GM19238 (cell line): Measurements from ENCODE around the gene TMEM139.

Experiments
- DNase-seq: peaks from one replicate; pipeline ENCODE4 v3.0.0; 2011; ENCODE audit warnings: low spot score; ENCODE audit not compliant: insufficient read length

TMEM139 gene

DNA sequence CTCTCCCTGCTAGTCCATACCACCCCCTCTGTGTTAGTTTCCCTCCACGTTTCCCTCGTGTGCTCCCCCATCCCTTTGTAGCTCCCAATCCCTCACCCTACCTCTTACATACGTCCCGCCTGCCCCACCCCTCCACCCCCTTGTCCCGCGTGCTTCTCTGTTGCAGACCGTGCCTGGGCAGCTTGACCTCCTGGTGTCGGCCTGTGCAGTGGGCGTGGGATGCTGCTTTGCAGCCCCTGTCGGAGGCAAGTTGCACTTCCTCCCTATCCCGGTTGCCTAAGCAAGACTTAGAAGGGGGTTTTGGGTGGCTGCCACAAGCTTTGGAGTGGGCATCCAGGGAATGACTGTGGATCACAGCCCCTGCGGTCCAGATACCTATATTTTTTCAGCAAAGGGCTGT lies 38.9 kb downstream of the TMEM139 start:
- DNase-seq = no peak

DNA sequence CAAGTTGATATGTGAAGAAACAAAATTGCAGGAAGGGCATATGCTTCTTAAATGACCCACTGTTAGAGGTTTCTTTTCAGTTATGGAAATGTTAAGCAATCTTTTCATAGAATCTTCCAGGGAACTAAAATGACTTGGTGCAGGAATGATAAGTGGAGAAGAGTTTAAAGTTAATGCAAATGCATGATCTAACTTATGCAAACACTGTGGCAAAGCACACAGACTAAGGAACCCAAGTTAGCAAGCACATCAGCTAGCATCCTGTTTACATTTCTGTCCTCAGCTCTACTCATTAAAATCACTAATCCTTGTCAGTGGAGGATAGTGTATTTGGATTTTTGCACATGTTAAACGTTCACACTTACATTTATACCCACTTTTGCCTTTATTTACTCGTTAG lies 40.5 kb downstream of the TMEM139 start:
- DNase-seq = no peak

DNA sequence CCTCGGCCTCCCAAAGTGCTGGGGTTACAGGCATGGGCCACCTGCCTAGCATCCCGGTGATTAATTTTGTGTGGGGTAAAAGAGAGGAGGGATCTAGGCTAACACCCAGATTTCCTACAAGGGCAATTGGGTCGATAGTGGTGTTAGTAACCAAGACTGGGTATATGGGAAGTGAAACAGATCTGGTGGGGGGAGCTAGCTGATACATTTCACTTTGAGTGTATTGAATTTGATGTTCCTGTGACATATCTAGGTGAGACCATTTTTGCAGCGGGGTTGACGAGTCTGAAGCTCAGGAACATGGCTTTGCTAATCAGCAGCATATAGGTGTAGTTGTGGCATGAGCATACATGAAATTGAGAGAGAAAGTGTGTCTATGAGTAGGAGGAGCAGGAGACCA lies 43.1 kb downstream of the TMEM139 start:
- peak; percentile 24 for DNase-seq

DNA sequence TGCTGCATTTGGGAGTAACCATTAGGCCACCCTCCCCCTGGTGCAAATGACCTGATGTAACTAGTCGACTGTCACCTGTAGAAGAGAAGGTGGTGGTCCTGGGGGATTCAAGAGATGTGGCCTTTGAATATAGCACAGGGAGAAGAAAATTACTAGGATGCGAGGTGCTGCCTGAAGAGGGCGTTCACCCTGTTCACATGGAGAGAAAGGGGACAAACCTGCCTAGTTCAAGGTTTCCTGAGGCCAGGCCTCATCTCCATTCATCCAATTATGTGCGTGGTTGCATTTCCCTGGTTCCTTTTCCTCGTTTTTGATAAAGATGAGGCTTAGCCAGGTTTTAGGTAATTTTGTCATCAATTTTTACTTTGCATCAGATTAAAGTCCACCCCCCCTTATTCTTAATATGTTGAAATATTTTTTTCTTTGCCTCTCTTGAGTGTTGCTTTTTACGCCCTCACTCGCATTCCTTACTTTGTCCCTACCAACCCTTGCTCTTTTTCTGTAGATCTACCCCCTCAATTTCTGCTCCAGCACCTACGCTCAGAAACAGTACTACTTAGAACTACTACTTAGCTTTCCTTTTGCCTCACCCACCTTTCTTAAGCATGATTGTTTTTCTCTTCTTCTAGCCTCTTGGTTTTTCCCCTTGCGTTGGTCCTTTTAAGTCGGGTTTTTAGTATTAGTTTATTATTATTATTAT lies 44.9 kb downstream of the TMEM139 start:
- DNase-seq = no peak

DNA sequence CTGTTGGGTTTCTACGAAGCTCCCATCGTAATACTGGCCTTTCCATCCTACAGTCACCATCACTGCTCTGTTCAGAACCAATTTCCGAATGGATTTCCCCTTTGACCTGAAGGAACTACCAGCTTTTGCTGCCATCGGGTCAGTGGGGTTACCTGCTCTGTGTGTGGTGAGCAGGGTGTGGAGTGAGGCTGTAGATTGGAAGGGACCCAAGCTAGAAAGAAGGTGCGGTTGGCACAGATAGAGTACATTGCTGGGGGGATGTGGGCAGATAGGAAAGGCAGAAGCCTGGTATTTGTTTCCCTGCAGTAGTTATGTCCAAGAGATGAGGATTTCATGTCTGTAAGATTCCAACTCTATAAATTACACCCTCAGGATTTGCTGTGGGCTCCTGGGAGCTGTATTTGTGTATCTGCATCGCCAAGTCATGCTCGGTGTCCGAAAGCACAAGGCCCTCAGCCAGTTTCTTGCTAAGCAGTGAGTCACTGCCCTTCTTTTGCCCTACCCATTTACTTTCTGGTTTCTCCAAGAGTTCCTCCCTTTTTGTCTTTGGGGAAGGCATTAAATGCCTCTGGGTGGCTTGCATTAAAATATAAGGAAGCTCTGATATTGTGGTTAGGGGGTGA lies 46.5 kb downstream of the TMEM139 start:
- no peak for DNase-seq

DNA sequence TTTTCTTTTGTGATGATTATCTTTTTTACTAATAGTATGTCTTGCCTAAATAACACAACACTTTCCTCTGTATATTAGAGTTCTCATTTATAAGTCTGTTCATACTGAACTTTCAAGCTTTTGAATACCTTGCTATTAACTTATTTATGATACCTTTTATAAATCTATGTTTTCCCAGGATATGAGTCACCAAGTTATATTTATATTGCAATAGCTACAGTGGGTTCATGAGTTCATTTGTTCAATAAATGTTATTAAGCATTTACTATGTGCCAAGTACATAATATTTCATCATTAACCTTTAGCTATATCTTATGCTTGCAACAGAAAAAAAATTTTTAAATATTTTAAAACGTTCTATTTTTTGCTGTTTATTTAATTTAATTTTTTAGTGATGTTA lies 49.5 kb downstream of the TMEM139 start:
- DNase-seq = no peak

DNA sequence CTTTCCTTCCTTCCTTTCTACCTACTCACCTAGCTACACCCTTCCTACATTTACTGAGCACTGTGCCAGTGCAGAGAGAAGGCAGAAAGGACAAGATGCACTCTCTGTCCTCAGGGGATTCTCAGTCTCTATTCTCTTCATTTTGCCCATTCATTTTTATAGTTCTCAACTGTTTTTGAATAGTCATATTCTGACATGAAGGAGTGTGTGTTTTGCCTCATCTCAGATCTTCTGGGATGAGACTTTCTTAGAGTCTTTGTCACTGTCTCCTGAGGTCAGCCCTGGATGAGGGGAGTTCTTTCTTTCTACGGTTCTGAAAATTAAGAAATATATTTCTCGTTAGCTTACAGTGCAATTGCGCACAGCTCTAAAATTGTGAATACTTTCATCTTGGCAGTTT lies 52.5 kb downstream of the TMEM139 start:
- DNase-seq = no peak
